Gastrocnemius medialis (tissue), 4 donors: ENCODE data around the gene LHPP. TPM values are rescaled to one million over a fixed set of nuclear protein-coding genes. Genes with fewer than 3 reads are reported as not detected.

Experiments
- ATAC-seq, 2 donors: fragments of 150-250 bp; one replicate each; pipeline ENCODE4 v1.9.1; 2016
- DNase-seq, 2 donors: peaks; one replicate each; pipeline ENCODE4 v3.0.0-alpha.2; 2019
- H3K27ac ChIP-seq, 4 donors: fragments of 200-600 bp; sonication (generic); 1 replicate in 1 of 4; 2 replicates in 3 of 4; pipeline ENCODE4 v1.5.1; 2016 to 2018; ENCODE audit warnings: mild to moderate bottlenecking in 2 of 4, moderate library complexity in 1 of 4
- H3K27me3 ChIP-seq, 3 donors: fragments of 200-600 bp; sonication (generic) in 2 of 3; 1 replicate in 1 of 3; 2 replicates in 2 of 3; pipeline versions ENCODE4 v1.5.1 to v1.6.0; 2016 to 2019; ENCODE audit warnings: mild to moderate bottlenecking in 1 of 3, moderate library complexity in 1 of 3
- H3K36me3 ChIP-seq, 2 donors: fragments of 200-600 bp; sonication (generic) in 1 of 2; one replicate each; pipeline ENCODE4 v1.5.1; 2017 to 2018
- H3K4me1 ChIP-seq, 2 donors: fragments of 200-600 bp; sonication (generic) in 1 of 2; one replicate each; pipeline ENCODE4 v1.5.1; 2016 to 2017; ENCODE audit warnings: mild to moderate bottlenecking in 2 of 2
- H3K4me3 ChIP-seq, 4 donors: fragments of 200-600 bp; sonication (generic) in 3 of 4; 1 replicate in 1 of 4; 2 replicates in 3 of 4; pipeline ENCODE4 v1.5.1; 2016 to 2019; ENCODE audit warnings: mild to moderate bottlenecking in 2 of 4
- H3K9me3 ChIP-seq, 3 donors: fragments of 200-600 bp; sonication (generic) in 2 of 3; 1 replicate in 1 of 3; 2 replicates in 2 of 3; pipeline ENCODE4 v1.5.1; 2016 to 2019
- POLR2A ChIP-seq, 2 donors: fragments of 450-650 bp; IDR thresholded peaks; one replicate each; pipeline ENCODE4 v1.6.1; 2017; ENCODE audit warnings: antibody characterized with exemption in 2 of 2, mild to moderate bottlenecking in 2 of 2, moderate library complexity in 2 of 2
- in situ Hi-C, 4 donors: fragments of 200-750 bp; cut with MboI; loops; one replicate each; pipeline versions ENCODE4 v1.15.0 to v1.8.0; 2017; ENCODE audit warnings: low sequenced_read_pairs in 4 of 4
- intact Hi-C: fragments of 100-400 bp; cut with DNase I; formaldehyde crosslinking; loops from one replicate; pipeline ENCODE4 v1.15.1; 2023; ENCODE audit warnings: low total_unique reads
- total RNA-seq, 4 donors: library from RNA; depleted of rRNA; stranded (reverse); fragments of >200 nt; gene quantifications; one replicate each; pipeline versions ENCODE4 v1.1.0 to v1.2.3, GENCODE V29; 2016
- TF ChIP-seq, protein P1 (sequence below), 5 experiments: fragments of 450-650 bp in 3 of 5; fragments of 200-600 bp in 2 of 5; sonication (generic) in 2 of 5; IDR thresholded peaks in 4 of 5; conservative IDR thresholded peaks in 1 of 5; 1 replicate in 4 of 5; 2 replicates in 1 of 5; pipeline ENCODE4 v1.5.1; 2016 to 2019; ENCODE audit warnings: antibody characterized with exemption in 5 of 5, mild to moderate bottlenecking in 3 of 5, moderate library complexity in 3 of 5

The LHPP gene
- total RNA-seq, 4 donors from 2014 or later: 4.9 to 16.0 (median 12.2) TPM

GRCh38 chr10:124417895-124418725, 43.5 kb upstream of the LHPP start:
- Histone ChIP-seq H3K4me3 (peak overlapping the region; percentile 67 to 86 (median 76)), H3K27me3 (no peaks in the 10 kb centered on the region), H3K36me3 (no peaks in the 10 kb centered on the region), H3K27ac (peak overlapping the region; percentile 81 to 95 (median 94)), H3K9me3 (no peaks in the 10 kb centered on the region), H3K4me1 (peaks cover 35 to 45% of the 10 kb centered on the region in 2 donors)
- intact Hi-C loops (loop anchor here (2.0 to 10.0 kb wide), 4 partner anchors 104 to 1413 kb away; partner anchors contain the start of genes ACADSB and IKZF5), in situ Hi-C loops (no loop called here)
- peak; percentile 43 to 49 for DNase-seq
- ATAC-seq: peak; percentile 64 to 70
- TF ChIP-seq POLR2A (IDR thresholded peaks at IDR 0.05): no peak
- TF ChIP-seq, protein P1, sequence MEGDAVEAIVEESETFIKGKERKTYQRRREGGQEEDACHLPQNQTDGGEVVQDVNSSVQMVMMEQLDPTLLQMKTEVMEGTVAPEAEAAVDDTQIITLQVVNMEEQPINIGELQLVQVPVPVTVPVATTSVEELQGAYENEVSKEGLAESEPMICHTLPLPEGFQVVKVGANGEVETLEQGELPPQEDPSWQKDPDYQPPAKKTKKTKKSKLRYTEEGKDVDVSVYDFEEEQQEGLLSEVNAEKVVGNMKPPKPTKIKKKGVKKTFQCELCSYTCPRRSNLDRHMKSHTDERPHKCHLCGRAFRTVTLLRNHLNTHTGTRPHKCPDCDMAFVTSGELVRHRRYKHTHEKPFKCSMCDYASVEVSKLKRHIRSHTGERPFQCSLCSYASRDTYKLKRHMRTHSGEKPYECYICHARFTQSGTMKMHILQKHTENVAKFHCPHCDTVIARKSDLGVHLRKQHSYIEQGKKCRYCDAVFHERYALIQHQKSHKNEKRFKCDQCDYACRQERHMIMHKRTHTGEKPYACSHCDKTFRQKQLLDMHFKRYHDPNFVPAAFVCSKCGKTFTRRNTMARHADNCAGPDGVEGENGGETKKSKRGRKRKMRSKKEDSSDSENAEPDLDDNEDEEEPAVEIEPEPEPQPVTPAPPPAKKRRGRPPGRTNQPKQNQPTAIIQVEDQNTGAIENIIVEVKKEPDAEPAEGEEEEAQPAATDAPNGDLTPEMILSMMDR (IDR thresholded peaks at IDR 0.05 in 4 of 5, conservative IDR thresholded peaks at IDR 0.05 in 1 of 5): no peak

DNA sequence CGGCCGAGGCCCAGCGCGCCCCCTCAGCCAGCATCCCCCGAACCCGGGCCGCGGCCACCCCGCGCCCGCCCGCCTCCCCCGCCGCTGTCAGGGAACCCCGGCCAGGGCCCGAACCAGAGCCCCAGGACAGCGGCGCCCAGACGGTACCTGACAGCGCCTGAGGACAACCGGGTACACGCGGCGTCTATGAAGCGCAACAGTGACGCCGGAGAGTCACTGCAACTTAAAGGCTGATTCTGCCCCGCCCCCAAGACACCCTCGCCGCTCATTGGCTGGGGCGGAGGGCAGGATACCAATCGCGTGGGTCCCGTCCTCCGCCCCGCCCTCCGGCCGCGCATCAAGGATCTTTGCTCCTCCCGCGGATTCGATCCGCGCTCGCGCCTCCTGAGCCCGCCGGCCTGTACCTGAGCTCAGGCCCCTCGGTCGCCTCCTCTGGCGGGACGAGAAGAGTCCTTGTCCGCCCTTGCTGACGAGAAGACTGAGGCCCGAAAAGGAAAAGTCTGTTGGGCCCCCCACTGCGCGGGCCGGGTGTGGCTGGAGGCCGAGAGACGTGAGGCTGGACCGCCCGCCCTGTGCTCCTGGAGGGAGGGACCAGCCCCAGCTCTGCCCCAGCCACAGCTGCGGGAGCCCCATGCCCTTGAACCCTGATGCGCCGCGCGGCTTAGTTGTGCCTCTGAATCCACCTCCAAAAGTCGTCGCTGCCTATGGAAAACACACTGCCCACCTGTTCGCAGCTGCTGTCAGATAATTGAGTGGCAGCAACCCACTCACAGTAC, 42.7 kb upstream of the LHPP start, which contains the start of gene OAT:
TSS of gene OAT (minus strand) at position 198 of the 776 bp plus-strand sequence. CDS start 6,752 bp downstream, outside the sequence.
- DNase-seq (peak; percentile 94 to 95), ATAC-seq (peak; percentile 93)
- peak within 1 kb of the TSS; percentile 81 to 95 (median 94) for H3K27ac ChIP-seq
- peak within 1 kb of the TSS; percentile 67 to 86 (median 76) for H3K4me3 ChIP-seq
- TF ChIP-seq, protein P1 (IDR thresholded peaks at IDR 0.05 in 4 of 5, conservative IDR thresholded peaks at IDR 0.05 in 1 of 5): no peak
- peak; percentile 98 to 99 for TF ChIP-seq POLR2A (IDR thresholded peaks at IDR 0.05)
- in situ Hi-C loops: no loop called here
- H3K4me1 ChIP-seq: peaks cover 31 to 42% of the 10 kb centered on the region in 2 donors
- no peaks in the 10 kb centered on the region for H3K27me3 ChIP-seq
- H3K9me3 ChIP-seq: no peaks in the 10 kb centered on the region
- intact Hi-C loops: loop anchor here (2.0 to 10.0 kb wide), 4 partner anchors 103 to 1414 kb away; partner anchors contain the start of genes ACADSB and IKZF5
- no peaks in the 10 kb centered on the region for H3K36me3 ChIP-seq

- Histone ChIP-seq H3K27me3 (no peaks in the 10 kb centered on the region), H3K9me3 (no peaks in the 10 kb centered on the region), H3K4me1 (peaks cover 24 to 34% of the 10 kb centered on the region in 2 donors), H3K27ac (no peak overlapping the region), H3K36me3 (no peaks in the 10 kb centered on the region), H3K4me3 (peak overlapping the region in 1 of 4 donors; percentile 69)
- no peak for DNase-seq
- TF ChIP-seq, protein P1 (IDR thresholded peaks at IDR 0.05 in 4 of 5, conservative IDR thresholded peaks at IDR 0.05 in 1 of 5): no peak
- TF ChIP-seq POLR2A (IDR thresholded peaks at IDR 0.05): no peak
- in situ Hi-C loops (no loop called here), intact Hi-C loops (loop anchor here (2.0 to 10.0 kb wide), 4 partner anchors 103 to 1415 kb away; partner anchors contain the start of genes ACADSB and IKZF5)
- no peak for ATAC-seq
These were observed 42.0 kb upstream of the LHPP start for GRCh38 chr10:124419635-124420034.

GRCh38 chr10:124420254-124420653, 41.4 kb upstream of the LHPP start:
- intact Hi-C loops (no loop called here), in situ Hi-C loops (no loop called here)
- DNase-seq (no peak), ATAC-seq (no peak)
- Histone ChIP-seq H3K9me3 (no peaks in the 10 kb centered on the region), H3K27ac (no peak overlapping the region), H3K27me3 (no peaks in the 10 kb centered on the region), H3K36me3 (no peaks in the 10 kb centered on the region), H3K4me1 (peaks cover 21 to 30% of the 10 kb centered on the region in 2 donors), H3K4me3 (no peak overlapping the region)
- no peak for TF ChIP-seq POLR2A (IDR thresholded peaks at IDR 0.05)
- TF ChIP-seq, protein P1 (IDR thresholded peaks at IDR 0.05 in 4 of 5, conservative IDR thresholded peaks at IDR 0.05 in 1 of 5): no peak
